GM18507 (cell line): Measurements from ENCODE around the gene CCDC86.

Experiments
- DNase-seq: peaks from one replicate; pipeline ENCODE4 v3.0.0; 2011; ENCODE audit warnings: low read depth; ENCODE audit not compliant: insufficient read length; ENCODE audit errors: extremely low spot score
- FAIRE-seq: peaks from 2 replicates; lab custom pipeline; 2011; peaks lifted over from hg19 to GRCh38; lab: Jason Lieb, UNC

Gene CCDC86

GRCh38 chr11:60864856-60865513, 23.1 kb downstream of the CCDC86 start:
- FAIRE-seq (no peak), DNase-seq (no peak)

- DNase-seq (no peak), FAIRE-seq (no peak)
Observed at GRCh38 chr11:60866911-60867870, 25.3 kb downstream of the CCDC86 start, which contains the start of gene ZP1. Gene ZP1, plus strand, starts transcription at chr11:60867542. Its CDS starts 20 bp downstream, at chr11:60867562.

GRCh38 chr11:60867871-60868681, 26.2 kb downstream of the CCDC86 start:
- DNase-seq: no peak
- FAIRE-seq: no peak

- no peak for FAIRE-seq
- no peak for DNase-seq
Observed at GRCh38 chr11:60868682-60869450, 27.0 kb downstream of the CCDC86 start.

GRCh38 chr11:60869451-60869825, 27.5 kb downstream of the CCDC86 start:
- FAIRE-seq (no peak), DNase-seq (no peak)

- DNase-seq: no peak
- no peak for FAIRE-seq
Observed at GRCh38 chr11:60870276-60870675, 28.4 kb downstream of the CCDC86 start.

- FAIRE-seq (no peak), DNase-seq (no peak)
Observed at GRCh38 chr11:60870733-60871377, 28.9 kb downstream of the CCDC86 start.

- DNase-seq: no peak
- no peak for FAIRE-seq
Observed at GRCh38 chr11:60871378-60872061, 29.6 kb downstream of the CCDC86 start.

GRCh38 chr11:60872124-60872960, 30.4 kb downstream of the CCDC86 start:
- DNase-seq (no peak), FAIRE-seq (no peak)

- no peak for DNase-seq
- no peak for FAIRE-seq
Observed at GRCh38 chr11:60872961-60873524, 31.1 kb downstream of the CCDC86 start.

GRCh38 chr11:60873533-60873932, 31.6 kb downstream of the CCDC86 start:
- no peak for FAIRE-seq
- DNase-seq: no peak

GRCh38 chr11:60874421-60875365, 32.8 kb downstream of the CCDC86 start:
- no peak for DNase-seq
- no peak for FAIRE-seq

GRCh38 chr11:60875366-60876167, 33.7 kb downstream of the CCDC86 start:
- DNase-seq (no peak), FAIRE-seq (no peak)

GRCh38 chr11:60876168-60876485, 34.2 kb downstream of the CCDC86 start:
- DNase-seq (no peak), FAIRE-seq (no peak)
